Measurements from ENCODE around the gene PCLO. TPM values are rescaled to one million over a fixed set of nuclear protein-coding genes. Genes with fewer than 3 reads are reported as not detected.

PCLO gene
- total RNA-seq, 4 donors from 2014 or later: 2.3 to 5.0 (median 2.7) TPM

GRCh38 chr7:82778021-82778420, 384.7 kb downstream of the PCLO start:
- no peaks in the 10 kb centered on the region for H3K9me3 ChIP-seq
- 78% methylated on average over 1 of the region's 1 CpG for WGBS
- H3K27ac ChIP-seq (replicated peaks in 1 of 4): no peak overlapping the region
- no peaks in the 10 kb centered on the region for H3K4me1 ChIP-seq
- DNase-seq (ENCODE audit: extremely low spot score): no peak
- TF ChIP-seq POLR2AphosphoS5 (IDR thresholded peaks at IDR 0.05) (no peak), EP300 (IDR thresholded peaks at IDR 0.05) (no peak), CTCF (IDR thresholded peaks at IDR 0.05) (no peak), POLR2A (IDR thresholded peaks at IDR 0.05; ENCODE audit: low read depth) (no peak)
- H3K4me3 ChIP-seq: no peak overlapping the region
- H3K27me3 ChIP-seq: no peaks in the 10 kb centered on the region
- intact Hi-C loops (cut with DNase I): no loop called here
- no peaks in the 10 kb centered on the region for H3K36me3 ChIP-seq

- intact Hi-C loops (cut with DNase I): no loop called here
- no peaks in the 10 kb centered on the region for H3K27me3 ChIP-seq
- no peaks in the 10 kb centered on the region for H3K9me3 ChIP-seq
- no peak overlapping the region for H3K27ac ChIP-seq (replicated peaks in 1 of 4)
- no peak overlapping the region for H3K4me3 ChIP-seq
- TF ChIP-seq POLR2A (IDR thresholded peaks at IDR 0.05; ENCODE audit: low read depth) (no peak), EP300 (IDR thresholded peaks at IDR 0.05) (no peak), CTCF (IDR thresholded peaks at IDR 0.05) (no peak), POLR2AphosphoS5 (IDR thresholded peaks at IDR 0.05) (no peak)
- H3K4me1 ChIP-seq: no peaks in the 10 kb centered on the region
- no peaks in the 10 kb centered on the region for H3K36me3 ChIP-seq
- 92% methylated on average over 3 of the region's 3 CpGs for WGBS
- DNase-seq (ENCODE audit: extremely low spot score): no peak
Observed at GRCh38 chr7:82762880-82763279, 399.8 kb downstream of the PCLO start.

- Histone ChIP-seq H3K27me3 (no peaks in the 10 kb centered on the region), H3K4me1 (no peaks in the 10 kb centered on the region), H3K4me3 (no peak overlapping the region), H3K36me3 (no peaks in the 10 kb centered on the region), H3K27ac (replicated peaks in 1 of 4) (no peak overlapping the region), H3K9me3 (no peaks in the 10 kb centered on the region)
- intact Hi-C loops (cut with DNase I): no loop called here
- 82% methylated on average over 2 of the region's 2 CpGs for WGBS
- no peak for DNase-seq (ENCODE audit: extremely low spot score)
- TF ChIP-seq CTCF (IDR thresholded peaks at IDR 0.05) (no peak), POLR2A (IDR thresholded peaks at IDR 0.05; ENCODE audit: low read depth) (no peak), POLR2AphosphoS5 (IDR thresholded peaks at IDR 0.05) (no peak), EP300 (IDR thresholded peaks at IDR 0.05) (no peak)
Observed at GRCh38 chr7:82760831-82761230, 401.9 kb downstream of the PCLO start.

- no peaks in the 10 kb centered on the region for H3K27me3 ChIP-seq
Observed at GRCh38 chr7:82760074-82760473, 402.6 kb downstream of the PCLO start.

More at GRCh38 chr7:82760074-82760473, 402.6 kb downstream of the PCLO start:
- intact Hi-C loops (cut with DNase I): no loop called here
- Histone ChIP-seq H3K36me3 (no peaks in the 10 kb centered on the region), H3K27ac (replicated peaks in 1 of 4) (no peak overlapping the region), H3K4me1 (no peaks in the 10 kb centered on the region), H3K9me3 (no peaks in the 10 kb centered on the region), H3K4me3 (no peak overlapping the region)
- TF ChIP-seq POLR2AphosphoS5 (IDR thresholded peaks at IDR 0.05) (no peak), POLR2A (IDR thresholded peaks at IDR 0.05; ENCODE audit: low read depth) (no peak), CTCF (IDR thresholded peaks at IDR 0.05) (no peak), EP300 (IDR thresholded peaks at IDR 0.05) (no peak)
- DNase-seq (ENCODE audit: extremely low spot score): no peak

All from esophagus muscularis mucosa (tissue), 4 donors.